Hematopoietic multipotent progenitor cell (in vitro differentiated cells): ENCODE results near the gene DDRGK1. TPM values are rescaled to one million over a fixed set of nuclear protein-coding genes. Genes with fewer than 3 reads are reported as not detected.
"Not testable (repeated sequence)": the region's sequence is repeated elsewhere in the genome, so short reads cannot be mapped to it uniquely, and the experiment has no call there.

Source experiments
- DNase-seq, 3 donors: peaks; one replicate each; pipeline ENCODE4 v3.0.0-alpha.2; 2011 to 2015; ENCODE audit warnings: low read depth in 2 of 3, low spot score in 2 of 3
- total RNA-seq: library from RNA; depleted of rRNA; stranded (reverse); fragments of >200 nt; gene quantifications from one replicate; pipeline ENCODE4 v1.2.3, GENCODE V29; 2012

The DDRGK1 gene
- total RNA-seq, 1 donor: 30.2 TPM

- no peak for DNase-seq
These were observed 17.1 kb upstream of the DDRGK1 start for GRCh38 chr20:3221398-3222226.

GRCh38 chr20:3218307-3218988 lies 14.0 kb upstream of the DDRGK1 start:
- DNase-seq: peak in 2 of 3 donors; percentile 53 to 72

GRCh38 chr20:3215359-3215917 lies 11.0 kb upstream of the DDRGK1 start:
- DNase-seq: not testable (repeated sequence)

- no peak for DNase-seq
These were observed 8.7 kb upstream of the DDRGK1 start for GRCh38 chr20:3213226-3213625.

- DNase-seq: no peak
These were observed 5.9 kb upstream of the DDRGK1 start for GRCh38 chr20:3210346-3210745.

- DNase-seq: no peak
These were observed 5.5 kb upstream of the DDRGK1 start for GRCh38 chr20:3209946-3210317.

- DNase-seq: peak; percentile 16 to 61 (median 53)
These were observed 4.9 kb upstream of the DDRGK1 start, which contains the start of gene ITPA for GRCh38 chr20:3209257-3209945. Gene ITPA, plus strand, starts transcription at chr20:3209498. Its CDS starts 54 bp downstream, at chr20:3209552.

- peak in 2 of 3 donors; percentile 32 to 51 for DNase-seq
These were observed 4.3 kb upstream of the DDRGK1 start for GRCh38 chr20:3208786-3209256.

GRCh38 chr20:3203315-3204123 lies 963 bp downstream of the DDRGK1 start:
- peak in 1 of 3 donors; percentile 17 for DNase-seq

- no peak for DNase-seq
These were observed 1.5 kb downstream of the DDRGK1 start for GRCh38 chr20:3202965-3203314.

GRCh38 chr20:3199976-3200755 lies 4.3 kb downstream of the DDRGK1 start:
- no peak for DNase-seq

- DNase-seq: no peak
These were observed 5.3 kb downstream of the DDRGK1 start for GRCh38 chr20:3199206-3199605.

GRCh38 chr20:3195590-3196237 lies 8.8 kb downstream of the DDRGK1 start:
- DNase-seq: no peak

- DNase-seq: no peak
These were observed 9.7 kb downstream of the DDRGK1 start for GRCh38 chr20:3194617-3195280.

GRCh38 chr20:3193806-3194616 lies 10.5 kb downstream of the DDRGK1 start:
- DNase-seq: no peak

- no peak for DNase-seq
These were observed 12.1 kb downstream of the DDRGK1 start for GRCh38 chr20:3192226-3193015.

- DNase-seq: no peak
These were observed 13.8 kb downstream of the DDRGK1 start for GRCh38 chr20:3190681-3191111.
